Gastroesophageal sphincter (tissue), 4 donors: ENCODE results near the gene ERAS. TPM values are rescaled to one million over a fixed set of nuclear protein-coding genes. Genes with fewer than 3 reads are reported as not detected.

Source experiments
- ATAC-seq: fragments of 150-250 bp; one replicate; pipeline ENCODE4 v1.9.1; 2016; ENCODE audit warnings: mild to moderate bottlenecking, moderate library complexity
- H3K27ac ChIP-seq, 4 donors: fragments of 200-600 bp; sonication (generic) in 3 of 4; 1 replicate in 3 of 4; 2 replicates in 1 of 4; pipeline ENCODE4 v1.5.1; 2016 to 2019
- H3K27me3 ChIP-seq: fragments of 200-600 bp; sonication (generic); one replicate; pipeline ENCODE4 v1.5.1; 2019
- H3K36me3 ChIP-seq, 2 donors: fragments of 200-600 bp; sonication (generic); one replicate each; pipeline ENCODE4 v1.5.1; 2019; ENCODE audit warnings: control low read depth in 1 of 2
- H3K4me1 ChIP-seq, 3 donors: fragments of 200-600 bp; sonication (generic); 1 replicate in 2 of 3; 2 replicates in 1 of 3; pipeline ENCODE4 v1.5.1; 2016 to 2019; ENCODE audit warnings: control low read depth in 2 of 3
- H3K4me3 ChIP-seq, 2 donors: fragments of 200-600 bp; sonication (generic); one replicate each; pipeline ENCODE4 v1.5.1; 2019; ENCODE audit warnings: mild to moderate bottlenecking in 1 of 2, moderate library complexity in 1 of 2
- H3K9me3 ChIP-seq, 3 donors: fragments of 200-600 bp; sonication (generic); one replicate each; pipeline ENCODE4 v1.5.1; 2017 to 2019; ENCODE audit warnings: control low read depth in 2 of 3
- CTCF ChIP-seq, 4 experiments: fragments of 200-600 bp in 2 of 4; fragments of 450-650 bp in 2 of 4; sonication (generic) in 1 of 4; IDR thresholded peaks; one replicate each; pipeline ENCODE4 v1.5.1; 2017 to 2019; ENCODE audit warnings: antibody characterized with exemption in 4 of 4, mild to moderate bottlenecking in 2 of 4, moderate library complexity in 2 of 4
- EP300 ChIP-seq: sonication (generic); formaldehyde crosslinking; IDR thresholded peaks from one replicate; pipeline ENCODE4 v1.6.1; 2017; ENCODE audit warnings: antibody characterized with exemption, mild to moderate bottlenecking
- POLR2A ChIP-seq, 2 donors: fragments of 450-650 bp; IDR thresholded peaks; one replicate each; pipeline ENCODE4 v1.6.1; 2017; ENCODE audit warnings: antibody characterized with exemption in 2 of 2, mild to moderate bottlenecking in 2 of 2, moderate library complexity in 1 of 2
- POLR2AphosphoS5 ChIP-seq: sonication (generic); formaldehyde crosslinking; IDR thresholded peaks from one replicate; pipeline ENCODE4 v1.6.1; 2017; ENCODE audit warnings: antibody characterized with exemption
- WGBS, 2 donors: methylation state at CpG; one replicate each; pipeline ENCODE4 v1.1.5; 2018; ENCODE audit warnings: low coverage in 1 of 2; 5-methylcytosine and 5-hydroxymethylcytosine counted together
- total RNA-seq, 4 donors: library from RNA; depleted of rRNA; stranded (reverse); fragments of >200 nt; gene quantifications; one replicate each; pipeline ENCODE4 v1.1.0, GENCODE V29; 2016

Gene ERAS
- total RNA-seq = not detected

GRCh38 chrX:48826135-48826875 is at the start of gene ERAS:
TSS of gene ERAS (plus strand) at chrX:48826513. CDS start at chrX:48829124, 2,611 bp downstream.
- no peak for TF ChIP-seq EP300
- no peak for TF ChIP-seq POLR2AphosphoS5
- no peak for TF ChIP-seq CTCF (IDR thresholded peaks at IDR 0.05)
- no peak for TF ChIP-seq POLR2A (IDR thresholded peaks at IDR 0.05)

GRCh38 chrX:48776818-48777439 is 49.4 kb upstream of the ERAS start:
- TF ChIP-seq POLR2A (IDR thresholded peaks at IDR 0.05) (no peak), POLR2AphosphoS5 (no peak), CTCF (IDR thresholded peaks at IDR 0.05) (no peak), EP300 (no peak)
- no peaks in the 10 kb centered on the region for H3K27me3 ChIP-seq
- no peaks in the 10 kb centered on the region for H3K9me3 ChIP-seq
- no peaks in the 10 kb centered on the region for H3K36me3 ChIP-seq
- H3K4me3 ChIP-seq = no peak overlapping the region
- no peak for ATAC-seq
- H3K4me1 ChIP-seq = no peaks in the 10 kb centered on the region
- H3K27ac ChIP-seq = no peak overlapping the region
- WGBS, 2 donors = 61 to 80% methylated on average over 2 to 11 of the region's 13 CpGs

More at GRCh38 chrX:48826135-48826875, at the start of gene ERAS:
- WGBS, 2 donors = no CpG with 5 or more reads among the region's 67 CpGs
- Histone ChIP-seq H3K27me3 (peaks cover 7% of the 10 kb centered on the region), H3K4me3 (no peak within 1 kb of the TSS), H3K4me1 (no peaks in the 10 kb centered on the region), H3K9me3 (no peaks in the 10 kb centered on the region), H3K27ac (no peak within 1 kb of the TSS), H3K36me3 (peaks cover 0 to 58% of the 10 kb centered on the region in 2 donors)
- no peak for ATAC-seq

- no peaks in the 10 kb centered on the region for H3K36me3 ChIP-seq
- H3K27ac ChIP-seq = no peak overlapping the region
- no peaks in the 10 kb centered on the region for H3K4me1 ChIP-seq
- no peaks in the 10 kb centered on the region for H3K27me3 ChIP-seq
- ATAC-seq = no peak
- no peak overlapping the region for H3K4me3 ChIP-seq
- TF ChIP-seq EP300 (no peak), POLR2AphosphoS5 (no peak), CTCF (IDR thresholded peaks at IDR 0.05) (no peak), POLR2A (IDR thresholded peaks at IDR 0.05) (no peak)
- WGBS, 2 donors = 73 to 84% methylated on average over 5 of the region's 7 CpGs
- H3K9me3 ChIP-seq = no peaks in the 10 kb centered on the region
Observed at GRCh38 chrX:48779399-48779798, 46.9 kb upstream of the ERAS start.

- H3K36me3 ChIP-seq = no peaks in the 10 kb centered on the region
- H3K27ac ChIP-seq = no peak overlapping the region
- no peak for ATAC-seq
- H3K4me1 ChIP-seq = no peaks in the 10 kb centered on the region
- no peaks in the 10 kb centered on the region for H3K9me3 ChIP-seq
- 81 to 100% methylated on average over 1 to 5 of the region's 6 CpGs for WGBS, 2 donors
- no peak overlapping the region for H3K4me3 ChIP-seq
- H3K27me3 ChIP-seq = no peaks in the 10 kb centered on the region
- TF ChIP-seq CTCF (IDR thresholded peaks at IDR 0.05) (no peak), POLR2A (IDR thresholded peaks at IDR 0.05) (no peak), EP300 (no peak), POLR2AphosphoS5 (no peak)
Observed at GRCh38 chrX:48781705-48782104, 44.6 kb upstream of the ERAS start.

GRCh38 chrX:48782216-48782615 is 44.1 kb upstream of the ERAS start:
- Histone ChIP-seq H3K9me3 (no peaks in the 10 kb centered on the region), H3K4me3 (no peak overlapping the region), H3K36me3 (no peaks in the 10 kb centered on the region), H3K27ac (no peak overlapping the region), H3K4me1 (no peaks in the 10 kb centered on the region), H3K27me3 (no peaks in the 10 kb centered on the region)
- WGBS, 2 donors = 57 to 70% methylated on average over 2 of the region's 2 CpGs
- no peak for ATAC-seq
- no peak for TF ChIP-seq EP300
- no peak for TF ChIP-seq POLR2AphosphoS5
- no peak for TF ChIP-seq CTCF (IDR thresholded peaks at IDR 0.05)
